IMR-90 (cell line): ENCODE results near the gene ADAMTS17. TPM values are rescaled to one million over a fixed set of nuclear protein-coding genes. Genes with fewer than 3 reads are reported as not detected.

Experiments
- ATAC-seq: fragments of 200-7000 bp; cut with Tn5 transposase; 2 replicates; pipeline ENCODE4 v1.9.1; 2020; ENCODE audit warnings: low read depth, mild to moderate bottlenecking, moderate library complexity
- BruUV-seq: library from RNA; stranded (reverse); fragments of 400-500 nt; replicated peaks from 2 replicates; lab custom pipeline; 2021; lab: Mats Ljungman, UMichigan
- CTCF ChIA-PET: fragments of 300-600 bp; formaldehyde crosslinking; extraction: SDS; loops from one replicate; lab custom pipeline; 2021; ENCODE audit warnings: antibody characterized with exemption; lab: Yijun Ruan, JAX
- POLR2A ChIA-PET: fragments of 300-600 bp; sonication (Branson Sonifier 250); formaldehyde crosslinking; loops from one replicate; lab custom pipeline; 2022; ENCODE audit warnings: antibody characterized with exemption; ENCODE audit not compliant: unreplicated experiment; lab: Charles Lee
- DNase-seq: peaks from one replicate; pipeline ENCODE4 v3.0.0; 2013
- H2AFZ ChIP-seq: replicated peaks from 2 replicates; pipeline ENCODE3; 2013; ENCODE audit warnings: low read length, mild to moderate bottlenecking; ENCODE audit not compliant: poor library complexity
- H2AK5ac ChIP-seq: 2 replicates; pipeline ENCODE4 v1.6.1; 2013; ENCODE audit warnings: low read depth, low read length, inconsistent platforms
- H2AK9ac ChIP-seq: replicated peaks from 2 replicates; pipeline ENCODE3; 2013; ENCODE audit warnings: mild to moderate bottlenecking, low read depth, low read length, moderate library complexity; ENCODE audit not compliant: poor library complexity
- H2BK120ac ChIP-seq: 2 replicates; pipeline ENCODE4 v1.6.1; 2013; ENCODE audit warnings: low read depth, low read length, inconsistent platforms
- H2BK15ac ChIP-seq: 3 replicates; pipeline ENCODE4 v1.6.1; 2013; ENCODE audit warnings: low read depth, low read length, inconsistent platforms
- H2BK20ac ChIP-seq: 2 replicates; pipeline ENCODE4 v1.6.1; 2013; ENCODE audit warnings: low read depth, mild to moderate bottlenecking, inconsistent platforms, low read length, moderate library complexity
- H2BK5ac ChIP-seq: 2 replicates; pipeline ENCODE4 v1.6.1; 2013; ENCODE audit warnings: mild to moderate bottlenecking, low read depth, low read length, inconsistent platforms; ENCODE audit not compliant: poor library complexity, severe bottlenecking
- H3K14ac ChIP-seq: replicated peaks from 2 replicates; pipeline ENCODE4 v1.6.1; 2013; ENCODE audit warnings: low read depth, low read length, inconsistent platforms
- H3K18ac ChIP-seq: 2 replicates; pipeline ENCODE4 v1.6.1; 2013; ENCODE audit warnings: low read depth, low read length, control low read depth
- H3K23ac ChIP-seq: 2 replicates; pipeline ENCODE4 v1.6.1; 2013; ENCODE audit warnings: low read depth, low read length, inconsistent platforms
- H3K27ac ChIP-seq: 2 replicates; pipeline ENCODE4 v1.5.1; 2013; ENCODE audit warnings: mild to moderate bottlenecking, control low read depth, low read length; ENCODE audit not compliant: insufficient read depth
- H3K27me3 ChIP-seq: 2 replicates; pipeline ENCODE4 v1.6.1; 2013; ENCODE audit warnings: low read length; ENCODE audit not compliant: control insufficient read depth, insufficient read depth
- H3K36me3 ChIP-seq: 2 replicates; pipeline ENCODE4 v1.6.1; 2013; ENCODE audit warnings: low read length, mixed read lengths; ENCODE audit not compliant: control insufficient read depth, insufficient read depth
- H3K4ac ChIP-seq: 2 replicates; pipeline ENCODE4 v1.6.1; 2013; ENCODE audit warnings: low read depth, low read length, inconsistent platforms
- H3K4me1 ChIP-seq: 2 replicates; pipeline ENCODE4 v1.6.1; 2013; ENCODE audit warnings: low read length, mixed read lengths; ENCODE audit not compliant: control insufficient read depth, insufficient read depth
- H3K4me2 ChIP-seq: 2 replicates; pipeline ENCODE4 v1.6.1; 2013; ENCODE audit warnings: low read depth, mild to moderate bottlenecking, control low read depth, low read length, moderate library complexity
- H3K4me3 ChIP-seq: 2 replicates; pipeline ENCODE4 v1.5.1; 2013; ENCODE audit warnings: low read depth, mild to moderate bottlenecking, control low read depth, low read length, moderate library complexity; ENCODE audit not compliant: insufficient read depth
- H3K56ac ChIP-seq: 2 replicates; pipeline ENCODE4 v1.6.1; 2013; ENCODE audit warnings: low read length, inconsistent platforms; ENCODE audit not compliant: insufficient read depth; ENCODE audit errors: extremely low read depth
- H3K79me1 ChIP-seq, 2 experiments: 2 replicates each; pipeline ENCODE4 v1.6.1; 2013; ENCODE audit warnings: low read length in 2 of 2, inconsistent platforms in 1 of 2, low read depth in 1 of 2
- H3K9ac ChIP-seq: 2 replicates; pipeline ENCODE4 v1.6.1; 2013; ENCODE audit warnings: low read depth, low read length, control low read depth
- H3K9me1 ChIP-seq: 2 replicates; pipeline ENCODE4 v1.6.1; 2013; ENCODE audit warnings: low read length, inconsistent platforms; ENCODE audit not compliant: insufficient read depth
- H3K9me3 ChIP-seq: 2 replicates; pipeline ENCODE4 v1.6.1; 2013; ENCODE audit warnings: low read length; ENCODE audit not compliant: control insufficient read depth, insufficient read depth
- H4K20me1 ChIP-seq: 2 replicates; pipeline ENCODE4 v1.6.1; 2013; ENCODE audit warnings: low read length, inconsistent platforms; ENCODE audit not compliant: insufficient read depth
- H4K5ac ChIP-seq: 2 replicates; pipeline ENCODE4 v1.6.1; 2013; ENCODE audit warnings: mild to moderate bottlenecking, low read depth, low read length, control low read depth
- H4K8ac ChIP-seq, 2 experiments: 2 replicates each; pipeline ENCODE4 v1.6.1; 2013; ENCODE audit warnings: low read depth in 2 of 2, low read length in 2 of 2, control low read depth in 1 of 2, inconsistent platforms in 1 of 2
- H4K91ac ChIP-seq: 2 replicates; pipeline ENCODE4 v1.6.1; 2013; ENCODE audit warnings: low read depth, low read length, inconsistent platforms; ENCODE audit not compliant: insufficient read depth
- BHLHE40 ChIP-seq: fragments of 150-350 bp; IDR thresholded peaks from 2 replicates; pipeline ENCODE4 v1.6.1; 2016; ENCODE audit warnings: mild to moderate bottlenecking, low read depth, low read length
- CHD1 ChIP-seq: IDR thresholded peaks from 2 replicates; pipeline ENCODE4 v1.6.1; 2012; ENCODE audit warnings: low read depth, low read length, improper control_type of control experiment
- MAFK ChIP-seq: IDR thresholded peaks from 2 replicates; pipeline ENCODE4 v1.6.1; 2012; ENCODE audit warnings: low read depth, low read length, improper control_type of control experiment
- RFX5 ChIP-seq: IDR thresholded peaks from 2 replicates; pipeline ENCODE4 v1.8.0; 2012; ENCODE audit warnings: low read depth, mild to moderate bottlenecking, low read length, moderate library complexity
- SMC3 ChIP-seq: fragments of 150-350 bp; IDR thresholded peaks from 2 replicates; pipeline ENCODE4 v1.6.1; 2016; ENCODE audit warnings: low read depth, mild to moderate bottlenecking, antibody characterized with exemption, low read length, moderate library complexity
- WGBS, 2 experiments: methylation state at CpG; one replicate each; pipeline versions ENCODE4 v1.1.5 to v1.1.7; 2013; ENCODE audit warnings: missing lambda C conversion rate in 2 of 2; ENCODE audit not compliant: insufficient read length in 1 of 2; ENCODE audit errors: extremely low coverage in 2 of 2; 5-methylcytosine and 5-hydroxymethylcytosine counted together
- dilution Hi-C: fragments of 300-500 bp; cut with HindIII; formaldehyde crosslinking; loops from one replicate; pipeline ENCODE4 v1.14.3; 2018; ENCODE audit warnings: low sequenced_read_pairs; ENCODE audit not compliant: unreplicated experiment
- in situ Hi-C: fragments of 300-500 bp; cut with MboI; formaldehyde crosslinking; loops from 3 replicates; pipeline ENCODE4 v1.14.3; 2019; ENCODE audit warnings: low sequenced_read_pairs, inconsistent platforms, mixed read lengths
- intact Hi-C: fragments of 100-400 bp; cut with micrococcal nuclease; formaldehyde crosslinking; loops from 2 replicates; pipeline ENCODE4 v1.10.0; 2022
- polyA plus RNA-seq, 3 experiments: library from polyadenylated mRNA; depleted of rRNA; stranded (reverse); fragments of >200 nt; gene quantifications; 2 replicates each; pipeline ENCODE4 v1.2.3, GENCODE V29; 2012; ENCODE audit warnings: low replicate concordance in 1 of 3
- total RNA-seq: library from RNA; depleted of rRNA; stranded (reverse); fragments of >200 nt; gene quantifications from 2 replicates; pipeline ENCODE4 v1.2.3, GENCODE V29; 2012
- TF ChIP-seq, protein P1 (sequence below): fragments of 150-350 bp; IDR thresholded peaks from 2 replicates; pipeline ENCODE4 v1.6.1; 2016; ENCODE audit warnings: low read depth, mild to moderate bottlenecking, low read length, moderate library complexity, borderline replicate concordance
- TF ChIP-seq, protein P2 (sequence below): fragments of 150-350 bp; IDR thresholded peaks from 2 replicates; pipeline ENCODE4 v1.6.1; 2017; ENCODE audit warnings: mild to moderate bottlenecking, antibody characterized with exemption, low read length, low read depth
- TF ChIP-seq, protein P3 (sequence below): conservative IDR thresholded peaks from 2 replicates; pipeline ENCODE4 v1.5.1; 2012; ENCODE audit warnings: mild to moderate bottlenecking, low read depth, low read length, improper control_type of control experiment

ADAMTS17 gene
- total and polyA plus RNA-seq, 2 of the 4 experiments (the other 2 are of a cell fraction): 0.03 TPM; not detected in 1

DNA sequence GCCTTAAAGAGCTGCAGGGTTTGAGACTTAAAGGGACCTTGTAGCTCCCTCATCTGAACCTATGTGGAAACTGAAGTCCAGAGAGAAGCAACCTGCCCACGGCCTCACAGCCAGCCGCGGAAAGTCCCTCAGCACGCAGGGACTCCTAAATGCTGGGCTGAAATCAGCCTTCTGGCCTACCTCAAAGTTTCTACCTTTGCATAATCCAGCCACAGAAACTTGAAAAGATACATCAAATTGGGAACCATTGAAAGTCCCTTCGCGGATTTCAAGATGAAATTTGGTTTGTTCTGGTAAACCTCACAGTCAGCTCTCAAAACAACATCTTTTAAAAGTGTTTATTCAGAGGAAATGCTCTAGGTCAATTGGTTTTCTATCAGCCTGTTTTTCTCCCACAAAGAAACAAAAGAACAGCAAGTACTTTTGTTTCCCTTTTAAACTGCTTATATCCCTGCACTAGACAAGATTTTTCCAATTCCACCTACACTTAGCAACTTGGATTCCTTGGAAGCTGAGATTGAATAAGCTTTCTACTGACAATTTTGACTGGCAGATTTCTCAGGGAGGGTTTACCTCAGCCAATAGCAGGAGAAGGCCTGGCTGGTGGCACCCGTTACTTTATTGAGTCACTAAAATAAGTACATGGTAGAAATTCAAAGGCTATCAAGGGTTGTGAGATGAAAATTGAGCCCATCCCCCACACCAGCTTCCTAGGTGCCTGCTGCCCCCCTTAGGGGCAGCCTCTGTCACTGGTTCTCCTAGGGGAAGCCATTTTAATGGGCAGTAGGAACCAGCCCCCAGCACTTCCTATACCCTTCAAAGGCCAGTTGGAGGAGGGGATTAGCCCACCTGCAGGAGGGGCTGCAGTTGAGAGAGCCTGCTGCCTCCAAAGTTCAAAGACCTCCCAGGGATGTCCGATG lies 171.2 kb downstream of the ADAMTS17 start:
- in situ Hi-C loops: no loop called here
- H3K56ac ChIP-seq: no peak overlapping the region
- H3K9me1 ChIP-seq: no peaks in the 10 kb centered on the region
- DNase-seq (no peak), ATAC-seq (no peak)
- peaks cover 35% of the 10 kb centered on the region for H3K9me3 ChIP-seq
- no peak overlapping the region for H2BK120ac ChIP-seq
- H3K9ac ChIP-seq: no peak overlapping the region
- no peaks in the 10 kb centered on the region for H3K27me3 ChIP-seq
- no peak overlapping the region for H4K8ac ChIP-seq
- H2BK5ac ChIP-seq: no peak overlapping the region
- BruUV-seq: no TSS peak
- H4K91ac ChIP-seq: no peak overlapping the region
- intact Hi-C loops: no loop called here
- no peak overlapping the region for H3K4ac ChIP-seq
- no peak overlapping the region for H2BK15ac ChIP-seq
- H2BK20ac ChIP-seq: no peak overlapping the region
- H4K5ac ChIP-seq: no peak overlapping the region
- H3K4me3 ChIP-seq: no peak overlapping the region
- dilution Hi-C loops: no loop called here
- H3K23ac ChIP-seq: no peak overlapping the region
- WGBS, 2 experiments: no CpG with 5 or more reads among the region's 8 CpGs
- no peaks in the 10 kb centered on the region for H3K4me1 ChIP-seq
- H3K4me2 ChIP-seq: no peak overlapping the region
- no peak overlapping the region for H2AK9ac ChIP-seq
- no peak overlapping the region for H3K18ac ChIP-seq
- POLR2A ChIA-PET: no interaction called here
- CTCF ChIA-PET: no interaction called here
- H2AFZ ChIP-seq: no peak overlapping the region
- no peaks in the 10 kb centered on the region for H3K36me3 ChIP-seq
- no peak overlapping the region for H3K27ac ChIP-seq
- TF ChIP-seq MAFK (no peak), CHD1 (no peak), SMC3 (no peak), RFX5 (no peak), BHLHE40 (no peak)
- TF ChIP-seq, protein P1, sequence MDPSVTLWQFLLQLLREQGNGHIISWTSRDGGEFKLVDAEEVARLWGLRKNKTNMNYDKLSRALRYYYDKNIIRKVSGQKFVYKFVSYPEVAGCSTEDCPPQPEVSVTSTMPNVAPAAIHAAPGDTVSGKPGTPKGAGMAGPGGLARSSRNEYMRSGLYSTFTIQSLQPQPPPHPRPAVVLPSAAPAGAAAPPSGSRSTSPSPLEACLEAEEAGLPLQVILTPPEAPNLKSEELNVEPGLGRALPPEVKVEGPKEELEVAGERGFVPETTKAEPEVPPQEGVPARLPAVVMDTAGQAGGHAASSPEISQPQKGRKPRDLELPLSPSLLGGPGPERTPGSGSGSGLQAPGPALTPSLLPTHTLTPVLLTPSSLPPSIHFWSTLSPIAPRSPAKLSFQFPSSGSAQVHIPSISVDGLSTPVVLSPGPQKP: no peak
- TF ChIP-seq, protein P2, sequence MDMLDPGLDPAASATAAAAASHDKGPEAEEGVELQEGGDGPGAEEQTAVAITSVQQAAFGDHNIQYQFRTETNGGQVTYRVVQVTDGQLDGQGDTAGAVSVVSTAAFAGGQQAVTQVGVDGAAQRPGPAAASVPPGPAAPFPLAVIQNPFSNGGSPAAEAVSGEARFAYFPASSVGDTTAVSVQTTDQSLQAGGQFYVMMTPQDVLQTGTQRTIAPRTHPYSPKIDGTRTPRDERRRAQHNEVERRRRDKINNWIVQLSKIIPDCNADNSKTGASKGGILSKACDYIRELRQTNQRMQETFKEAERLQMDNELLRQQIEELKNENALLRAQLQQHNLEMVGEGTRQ: no peak
- TF ChIP-seq, protein P3, sequence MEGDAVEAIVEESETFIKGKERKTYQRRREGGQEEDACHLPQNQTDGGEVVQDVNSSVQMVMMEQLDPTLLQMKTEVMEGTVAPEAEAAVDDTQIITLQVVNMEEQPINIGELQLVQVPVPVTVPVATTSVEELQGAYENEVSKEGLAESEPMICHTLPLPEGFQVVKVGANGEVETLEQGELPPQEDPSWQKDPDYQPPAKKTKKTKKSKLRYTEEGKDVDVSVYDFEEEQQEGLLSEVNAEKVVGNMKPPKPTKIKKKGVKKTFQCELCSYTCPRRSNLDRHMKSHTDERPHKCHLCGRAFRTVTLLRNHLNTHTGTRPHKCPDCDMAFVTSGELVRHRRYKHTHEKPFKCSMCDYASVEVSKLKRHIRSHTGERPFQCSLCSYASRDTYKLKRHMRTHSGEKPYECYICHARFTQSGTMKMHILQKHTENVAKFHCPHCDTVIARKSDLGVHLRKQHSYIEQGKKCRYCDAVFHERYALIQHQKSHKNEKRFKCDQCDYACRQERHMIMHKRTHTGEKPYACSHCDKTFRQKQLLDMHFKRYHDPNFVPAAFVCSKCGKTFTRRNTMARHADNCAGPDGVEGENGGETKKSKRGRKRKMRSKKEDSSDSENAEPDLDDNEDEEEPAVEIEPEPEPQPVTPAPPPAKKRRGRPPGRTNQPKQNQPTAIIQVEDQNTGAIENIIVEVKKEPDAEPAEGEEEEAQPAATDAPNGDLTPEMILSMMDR: no peak
- no peak overlapping the region for H3K14ac ChIP-seq
- H2AK5ac ChIP-seq: no peak overlapping the region
- no peaks in the 10 kb centered on the region for H4K20me1 ChIP-seq
- no peaks in the 10 kb centered on the region for H3K79me1 ChIP-seq
